Stomach (tissue), 9 donors: ENCODE measurements around the gene TRAM2. TPM values are rescaled to one million over a fixed set of nuclear protein-coding genes. Genes with fewer than 3 reads are reported as not detected.

ENCODE experiments used
- DNase-seq, 2 donors: peaks; one replicate each; pipeline versions ENCODE4 v3.0.0 to v3.0.0-alpha.2; 2013 to 2019
- H3K27ac ChIP-seq, 5 donors: fragments of 200-600 bp in 4 of 5; sonication (generic) in 4 of 5; one replicate each; pipeline ENCODE4 v1.5.1; 2013 to 2019; ENCODE audit warnings: mild to moderate bottlenecking in 1 of 5, moderate library complexity in 1 of 5
- H3K27me3 ChIP-seq, 3 donors: fragments of 200-600 bp; sonication (generic); one replicate each; pipeline ENCODE4 v1.5.1; 2017 to 2019; ENCODE audit warnings: mixed run types in 1 of 3
- H3K36me3 ChIP-seq, 4 donors: fragments of 200-600 bp; sonication (generic); 1 replicate in 3 of 4; 2 replicates in 1 of 4; pipeline ENCODE4 v1.5.1; 2016 to 2019
- H3K4me1 ChIP-seq, 4 donors: fragments of 200-600 bp; sonication (generic); one replicate each; pipeline ENCODE4 v1.5.1; 2016 to 2019
- H3K4me3 ChIP-seq, 4 donors: fragments of 200-600 bp; sonication (generic) in 3 of 4; one replicate each; pipeline ENCODE4 v1.5.1; 2016 to 2019; ENCODE audit warnings: mild to moderate bottlenecking in 1 of 4
- H3K9me3 ChIP-seq, 4 donors: fragments of 200-600 bp; sonication (generic); one replicate each; pipeline ENCODE4 v1.5.1; 2016 to 2019
- CTCF ChIP-seq, 7 experiments: fragments of 450-650 bp in 4 of 7; fragments of 200-600 bp in 3 of 7; sonication (generic) in 3 of 7; IDR thresholded peaks; one replicate each; pipeline ENCODE4 v1.5.1; 2016 to 2019; ENCODE audit warnings: antibody characterized with exemption in 7 of 7, control low read depth in 2 of 7, mild to moderate bottlenecking in 1 of 7
- EP300 ChIP-seq: sonication (generic); formaldehyde crosslinking; IDR thresholded peaks from one replicate; pipeline ENCODE4 v1.6.1; 2017; ENCODE audit warnings: antibody characterized with exemption
- POLR2A ChIP-seq, 4 donors: fragments of 450-650 bp; IDR thresholded peaks; one replicate each; pipeline ENCODE4 v1.6.1; 2016; ENCODE audit warnings: antibody characterized with exemption in 4 of 4, control low read depth in 2 of 4, mild to moderate bottlenecking in 1 of 4, moderate library complexity in 1 of 4
- POLR2AphosphoS5 ChIP-seq, 3 donors: sonication (generic); formaldehyde crosslinking; IDR thresholded peaks; one replicate each; pipeline ENCODE4 v1.6.1; 2016; ENCODE audit warnings: antibody characterized with exemption in 3 of 3
- WGBS, 5 donors: extraction: QIAGEN DNeasy Blood & Tissue Kit in 3 of 5; methylation state at CpG; one replicate each; pipeline versions ENCODE4 v1.1.5 to v1.1.7; 2013 to 2018; 5-methylcytosine and 5-hydroxymethylcytosine counted together
- intact Hi-C: fragments of 100-400 bp; cut with DNase I; formaldehyde crosslinking; loops from one replicate; pipeline ENCODE4 v1.15.1; 2023; ENCODE audit warnings: low total_unique reads
- polyA plus RNA-seq, 3 donors: library from polyadenylated mRNA; stranded (reverse); fragments of 200-250 nt; gene quantifications; one replicate each; pipeline ENCODE4 v1.2.3, GENCODE V29; 2013
- total RNA-seq, 5 donors: library from RNA; depleted of rRNA; stranded (reverse); fragments of >200 nt; gene quantifications; one replicate each; pipeline versions ENCODE4 v1.1.0 to v1.2.3, GENCODE V29; 2014 to 2016
- donor health status: healthy with polysubstance abuse.
- donor health status: Bipolar disorder and iron deficiency.
- donor health status: healthy.

TRAM2 gene
- total and polyA plus RNA-seq, 8 donors = 1.4 to 14.1 (median 4.3) TPM

GRCh38 chr6:52512199-52512598 lies 64.7 kb downstream of the TRAM2 start:
- peak in 1 of 3 donors; percentile 51 for TF ChIP-seq POLR2AphosphoS5 (IDR thresholded peaks at IDR 0.05)
- no peak for TF ChIP-seq POLR2A (IDR thresholded peaks at IDR 0.05)
- H3K27me3 ChIP-seq = no peaks in the 10 kb centered on the region
- peaks cover 22 to 62% (median 60%) of the 10 kb centered on the region in 4 donors for H3K36me3 ChIP-seq
- H3K4me1 ChIP-seq = peaks cover 10 to 59% (median 27%) of the 10 kb centered on the region in 4 donors
- 57 to 77% (median 68%) methylated on average over 4 of the region's 4 CpGs for WGBS, 5 donors
- DNase-seq = peak in 1 of 2 donors; percentile 80
- no peak overlapping the region for H3K4me3 ChIP-seq
- peak overlapping the region; percentile 69 to 85 (median 82) for H3K27ac ChIP-seq
- intact Hi-C loops = no loop called here
- H3K9me3 ChIP-seq = no peaks in the 10 kb centered on the region

GRCh38 chr6:52511572-52512151 lies 65.2 kb downstream of the TRAM2 start:
- H3K4me3 ChIP-seq = no peak overlapping the region
- intact Hi-C loops = no loop called here
- 70 to 82% (median 74%) methylated on average over 12 of the region's 12 CpGs for WGBS, 5 donors
- peaks cover 22 to 68% (median 65%) of the 10 kb centered on the region in 4 donors for H3K36me3 ChIP-seq
- H3K4me1 ChIP-seq = peaks cover 8 to 54% (median 22%) of the 10 kb centered on the region in 4 donors
- DNase-seq = no peak
- peak overlapping the region; percentile 54 to 85 (median 82) for H3K27ac ChIP-seq
- no peaks in the 10 kb centered on the region for H3K27me3 ChIP-seq
- TF ChIP-seq POLR2A (IDR thresholded peaks at IDR 0.05) (no peak), POLR2AphosphoS5 (IDR thresholded peaks at IDR 0.05) (no peak), CTCF (IDR thresholded peaks at IDR 0.05) (no peak), EP300 (no peak)
- no peaks in the 10 kb centered on the region for H3K9me3 ChIP-seq

GRCh38 chr6:52511163-52511562 lies 65.7 kb downstream of the TRAM2 start:
- Histone ChIP-seq H3K4me3 (no peak overlapping the region), H3K4me1 (peaks cover 6 to 50% (median 21%) of the 10 kb centered on the region in 4 donors), H3K36me3 (peaks cover 26 to 73% (median 69%) of the 10 kb centered on the region in 4 donors), H3K27ac (peak overlapping the region in 4 of 5 donors; percentile 74 to 85 (median 82)), H3K27me3 (no peaks in the 10 kb centered on the region), H3K9me3 (no peaks in the 10 kb centered on the region)
- whole genome bisulfite sequencing, 5 donors = 84 to 94% (median 91%) methylated on average over 10 of the region's 10 CpGs
- intact Hi-C loops = no loop called here
- no peak for DNase-seq
- TF ChIP-seq POLR2AphosphoS5 (IDR thresholded peaks at IDR 0.05) = no peak
- TF ChIP-seq EP300 = no peak
- no peak for TF ChIP-seq CTCF (IDR thresholded peaks at IDR 0.05)
- TF ChIP-seq POLR2A (IDR thresholded peaks at IDR 0.05) = no peak

- no peak for DNase-seq
- Histone ChIP-seq H3K27me3 (no peaks in the 10 kb centered on the region), H3K36me3 (peaks cover 23 to 79% (median 68%) of the 10 kb centered on the region in 4 donors), H3K4me3 (no peak overlapping the region), H3K27ac (peak overlapping the region in 2 of 5 donors; percentile 19 to 85), H3K9me3 (no peaks in the 10 kb centered on the region), H3K4me1 (peaks cover 6 to 51% (median 26%) of the 10 kb centered on the region in 4 donors)
- intact Hi-C loops = no loop called here
- TF ChIP-seq POLR2AphosphoS5 (IDR thresholded peaks at IDR 0.05) (no peak), POLR2A (IDR thresholded peaks at IDR 0.05) (no peak), CTCF (IDR thresholded peaks at IDR 0.05) (no peak)
Measured at GRCh38 chr6:52510213-52510562, 66.7 kb downstream of the TRAM2 start.
